OCI-LY7 (cell line): Measurements from ENCODE around the gene MYO18B.

Experiments
- CTCF ChIP-seq: fragments of 200-600 bp; sonication (generic); conservative IDR thresholded peaks from 2 replicates; pipeline ENCODE4 v1.5.1; 2014; ENCODE audit warnings: mild to moderate bottlenecking, antibody characterized with exemption, low read length, moderate library complexity, mixed read lengths
- EZH2phosphoT487 ChIP-seq: fragments of 200-600 bp; sonication (generic); IDR thresholded peaks from 2 replicates; pipeline ENCODE4 v1.6.1; 2018; ENCODE audit warnings: low read depth, borderline replicate concordance, mild to moderate bottlenecking, mixed run types, antibody characterized with exemption, low read length, moderate library complexity, mixed read lengths

GRCh38 chr22:25899566-25899965, 157.6 kb downstream of the MYO18B start:
- TF ChIP-seq CTCF (no peak), EZH2phosphoT487 (no peak)
